ENCODE results near the gene ARL17B.
"Not testable (repeated sequence)": the region's sequence is repeated elsewhere in the genome, so short reads cannot be mapped to it uniquely, and the experiment has no call there.

- TF ChIP-seq, protein P1, sequence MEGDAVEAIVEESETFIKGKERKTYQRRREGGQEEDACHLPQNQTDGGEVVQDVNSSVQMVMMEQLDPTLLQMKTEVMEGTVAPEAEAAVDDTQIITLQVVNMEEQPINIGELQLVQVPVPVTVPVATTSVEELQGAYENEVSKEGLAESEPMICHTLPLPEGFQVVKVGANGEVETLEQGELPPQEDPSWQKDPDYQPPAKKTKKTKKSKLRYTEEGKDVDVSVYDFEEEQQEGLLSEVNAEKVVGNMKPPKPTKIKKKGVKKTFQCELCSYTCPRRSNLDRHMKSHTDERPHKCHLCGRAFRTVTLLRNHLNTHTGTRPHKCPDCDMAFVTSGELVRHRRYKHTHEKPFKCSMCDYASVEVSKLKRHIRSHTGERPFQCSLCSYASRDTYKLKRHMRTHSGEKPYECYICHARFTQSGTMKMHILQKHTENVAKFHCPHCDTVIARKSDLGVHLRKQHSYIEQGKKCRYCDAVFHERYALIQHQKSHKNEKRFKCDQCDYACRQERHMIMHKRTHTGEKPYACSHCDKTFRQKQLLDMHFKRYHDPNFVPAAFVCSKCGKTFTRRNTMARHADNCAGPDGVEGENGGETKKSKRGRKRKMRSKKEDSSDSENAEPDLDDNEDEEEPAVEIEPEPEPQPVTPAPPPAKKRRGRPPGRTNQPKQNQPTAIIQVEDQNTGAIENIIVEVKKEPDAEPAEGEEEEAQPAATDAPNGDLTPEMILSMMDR (IDR thresholded peaks at IDR 0.05) = not testable (repeated sequence)
- not testable (repeated sequence) for TF ChIP-seq POLR2A (IDR thresholded peaks at IDR 0.05)
Measured at GRCh38 chr17:46400543-46400942, 39.0 kb upstream of the ARL17B start.
